Measurements from ENCODE around the gene STXBP6. TPM values are rescaled to one million over a fixed set of nuclear protein-coding genes. Genes with fewer than 3 reads are reported as not detected.

The STXBP6 gene
- total and polyA plus RNA-seq, 2 of the 13 experiments (the other 11 are each of a cell fraction or from before 2014, with no cell fraction given) = 35.3 to 42.8 TPM

- TF ChIP-seq ISL2 (CRISPR knock-in tag; IDR thresholded peaks at IDR 0.05) (no peak), ZNF451 (CRISPR knock-in tag; IDR thresholded peaks at IDR 0.05) (no peak), ZSCAN21 (CRISPR knock-in tag; IDR thresholded peaks at IDR 0.05; ENCODE audit: borderline replicate concordance) (no peak), ZNF639 (CRISPR knock-in tag; conservative IDR thresholded peaks at IDR 0.05) (no peak; the same call in 1 of the 2 replicates), ZNF580 (CRISPR knock-in tag; IDR thresholded peaks at IDR 0.05; ENCODE audit: borderline replicate concordance, low read depth) (0 out of 2 replicates have a peak, but pooled peaks have one; percentile 70), ZNF670 (CRISPR knock-in tag; IDR thresholded peaks at IDR 0.05; ENCODE audit: borderline replicate concordance) (no peak), MAFK (conservative IDR thresholded peaks at IDR 0.05 in 1 of 2, IDR thresholded peaks at IDR 0.05 in 1 of 2; ENCODE audit: low read length in 2 of 2) (no peak), ZNF253 (CRISPR knock-in tag; IDR thresholded peaks at IDR 0.05; ENCODE audit: borderline replicate concordance) (no peak), ZNF543 (CRISPR knock-in tag; IDR thresholded peaks at IDR 0.05) (no peak), MIER3 (CRISPR knock-in tag; IDR thresholded peaks at IDR 0.05; ENCODE audit: borderline replicate concordance) (0 out of 2 replicates have a peak, but pooled peaks have one; percentile 61), ZNF788 (CRISPR knock-in tag; IDR thresholded peaks at IDR 0.05; ENCODE audit: borderline replicate concordance) (peak; percentile 67; the same call in 1 of the 2 replicates), ZNF770 (CRISPR knock-in tag; IDR thresholded peaks at IDR 0.05) (no peak), BORCS8-MEF2B (CRISPR knock-in tag; IDR thresholded peaks at IDR 0.05) (peak; percentile 66; the same call in 1 of the 2 replicates), CBX1 (IDR thresholded peaks at IDR 0.05; ENCODE audit: low read depth) (peak; percentile 95), NFE2L1 (CRISPR knock-in tag; IDR thresholded peaks at IDR 0.05; ENCODE audit: borderline replicate concordance) (no peak), HDAC2 (CRISPR knock-in tag; IDR thresholded peaks at IDR 0.05) (0 out of 2 replicates have a peak, but pooled peaks have one; percentile 44), SP5 (CRISPR knock-in tag; IDR thresholded peaks at IDR 0.05; ENCODE audit: borderline replicate concordance, low read depth) (no peak), ZNF749 (CRISPR knock-in tag; IDR thresholded peaks at IDR 0.05; ENCODE audit: borderline replicate concordance) (no peak), ZNF143 (CRISPR knock-in tag; IDR thresholded peaks at IDR 0.05) (no peak), MXI1 (IDR thresholded peaks at IDR 0.05; ENCODE audit: borderline replicate concordance, low read depth, low read length) (peak; percentile 36; the same call in 1 of the 3 replicates), ELF3 (CRISPR knock-in tag; IDR thresholded peaks at IDR 0.05) (peak; percentile 24; the same call in 1 of the 2 replicates), HOXA3 (CRISPR knock-in tag; IDR thresholded peaks at IDR 0.05) (peak; percentile 79; the same call in 1 of the 2 replicates), MYC (CRISPR knock-in tag; IDR thresholded peaks at IDR 0.05; ENCODE audit: borderline replicate concordance) (0 out of 2 replicates have a peak, but pooled peaks have one; percentile 12), TARDBP (CRISPR knock-in tag; IDR thresholded peaks at IDR 0.05) (peak; percentile 87), ZNF549 (CRISPR knock-in tag; IDR thresholded peaks at IDR 0.05) (no peak), KDM5A (IDR thresholded peaks at IDR 0.05; ENCODE audit: borderline replicate concordance, low read length) (peak; percentile 76), PPARG (CRISPR knock-in tag; conservative IDR thresholded peaks at IDR 0.05) (no peak), GABPA (IDR thresholded peaks at IDR 0.05; ENCODE audit: low read depth, low read length) (no peak), GABPA (CRISPR knock-in tag; IDR thresholded peaks at IDR 0.05; ENCODE audit: low read depth) (peak; percentile 46), KLF13 (CRISPR knock-in tag; IDR thresholded peaks at IDR 0.05) (no peak)
These were observed 17.7 kb downstream of the STXBP6 start (continued) for GRCh38 chr14:25032092-25032784.

All from HepG2 (cell line).